ENCODE data around the gene CDKN2B-AS1.

CDKN2B-AS1 gene

DNA sequence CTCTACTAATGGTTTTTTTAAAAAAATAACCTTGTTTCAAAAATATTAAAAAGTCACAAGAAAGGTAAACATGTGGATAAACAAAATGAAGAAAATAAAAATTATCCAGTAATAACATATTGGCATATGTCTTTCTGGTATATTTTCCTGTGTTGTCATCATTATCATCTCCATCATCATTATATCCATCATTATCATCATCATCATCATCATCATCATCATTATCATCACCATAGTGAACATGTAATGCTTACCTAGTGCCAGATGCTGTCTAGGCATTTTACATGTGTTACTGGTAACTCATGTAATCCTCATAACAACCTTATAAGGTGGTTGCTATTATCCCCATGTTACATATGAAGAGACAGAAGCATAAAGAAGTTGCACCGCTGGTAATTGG is 126.0 kb downstream of the CDKN2B-AS1 start:
- no peak for FAIRE-seq

DNA sequence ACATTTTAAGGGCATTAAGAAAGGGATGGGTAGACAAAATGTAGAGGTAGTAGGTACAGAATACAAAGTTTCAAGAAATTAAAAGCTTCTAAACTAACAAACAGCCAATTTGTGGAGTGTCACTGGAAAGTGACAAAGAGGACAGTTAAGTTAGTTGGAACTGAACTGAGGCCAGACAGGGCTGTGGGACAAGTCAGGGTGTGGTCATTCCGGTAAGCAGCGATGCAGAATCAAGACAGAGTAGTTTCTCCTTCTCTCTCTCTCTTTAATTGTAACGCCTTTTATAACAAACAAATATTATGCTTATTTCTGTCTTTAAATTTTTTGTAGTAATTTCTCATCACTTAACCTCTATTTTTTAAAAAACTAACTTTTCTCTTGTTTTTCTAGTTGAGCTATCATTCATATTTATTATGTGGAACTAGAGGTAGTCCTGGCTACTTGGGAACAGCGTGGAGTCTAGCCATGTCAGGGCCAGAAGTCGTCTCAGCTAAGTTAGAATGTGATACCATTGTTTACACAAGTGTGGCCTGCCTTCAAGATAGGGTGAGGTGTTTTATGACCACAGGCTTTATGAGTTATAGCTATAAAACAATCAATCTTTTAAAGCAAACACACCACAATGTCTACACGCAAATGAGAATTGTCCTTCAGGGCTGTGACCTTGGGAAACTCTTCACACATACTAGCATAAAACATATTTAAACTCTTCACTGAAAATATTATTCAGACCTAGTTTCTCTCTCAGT is 129.8 kb downstream of the CDKN2B-AS1 start:
- no peak for FAIRE-seq

DNA sequence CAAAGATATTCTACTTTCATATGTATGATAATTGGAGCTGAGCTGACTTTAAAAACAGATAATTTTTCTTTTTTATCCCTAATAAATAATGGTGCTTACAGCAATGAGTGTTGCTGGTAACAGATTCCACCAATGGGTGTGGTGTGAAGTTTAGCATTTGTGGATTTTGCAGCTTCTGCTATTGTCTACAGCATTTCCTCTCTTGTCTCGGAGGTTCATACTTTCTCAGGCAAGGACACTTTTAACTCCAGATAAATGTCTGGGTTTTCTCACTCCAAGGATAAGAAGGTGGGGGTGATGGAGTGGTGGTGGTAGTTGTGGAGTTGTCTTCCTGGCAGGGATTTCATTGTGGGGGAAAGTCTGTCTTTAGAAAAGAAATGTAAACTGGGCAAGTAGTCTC is 134.5 kb downstream of the CDKN2B-AS1 start:
- no peak for FAIRE-seq

GRCh38 chr9:22129633-22130032 is 135.0 kb downstream of the CDKN2B-AS1 start:
- FAIRE-seq: no peak

- FAIRE-seq: no peak
Observed at GRCh38 chr9:22131817-22132216, 137.2 kb downstream of the CDKN2B-AS1 start.

GRCh38 chr9:22134390-22134789 is 139.8 kb downstream of the CDKN2B-AS1 start:
- no peak for FAIRE-seq

GRCh38 chr9:22136461-22137096 is 142.0 kb downstream of the CDKN2B-AS1 start:
- no peak for FAIRE-seq

- no peak for FAIRE-seq
Observed at GRCh38 chr9:22138956-22139660, 144.5 kb downstream of the CDKN2B-AS1 start.

DNA sequence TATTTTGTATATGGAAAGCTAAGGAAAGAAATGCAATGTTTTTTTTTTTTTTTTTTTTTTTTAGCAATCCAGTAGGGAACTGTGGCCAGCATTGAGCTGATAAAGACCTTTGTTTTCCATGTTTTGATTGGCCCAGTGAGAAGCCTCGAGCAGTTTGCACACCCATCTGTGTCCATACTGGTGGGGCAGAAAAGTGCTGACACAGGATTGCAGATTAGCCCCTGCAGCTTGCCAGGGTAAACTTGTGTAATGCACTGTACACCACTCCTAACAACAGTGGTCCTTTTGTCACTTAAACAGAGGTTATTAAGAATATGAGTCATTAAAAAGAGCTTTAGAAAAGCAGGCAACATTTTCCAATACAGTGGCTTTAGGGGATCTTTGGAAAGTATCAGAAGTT is 147.3 kb downstream of the CDKN2B-AS1 start:
- no peak for FAIRE-seq

- FAIRE-seq: no peak
Observed at GRCh38 chr9:22142671-22143070, 148.1 kb downstream of the CDKN2B-AS1 start.

DNA sequence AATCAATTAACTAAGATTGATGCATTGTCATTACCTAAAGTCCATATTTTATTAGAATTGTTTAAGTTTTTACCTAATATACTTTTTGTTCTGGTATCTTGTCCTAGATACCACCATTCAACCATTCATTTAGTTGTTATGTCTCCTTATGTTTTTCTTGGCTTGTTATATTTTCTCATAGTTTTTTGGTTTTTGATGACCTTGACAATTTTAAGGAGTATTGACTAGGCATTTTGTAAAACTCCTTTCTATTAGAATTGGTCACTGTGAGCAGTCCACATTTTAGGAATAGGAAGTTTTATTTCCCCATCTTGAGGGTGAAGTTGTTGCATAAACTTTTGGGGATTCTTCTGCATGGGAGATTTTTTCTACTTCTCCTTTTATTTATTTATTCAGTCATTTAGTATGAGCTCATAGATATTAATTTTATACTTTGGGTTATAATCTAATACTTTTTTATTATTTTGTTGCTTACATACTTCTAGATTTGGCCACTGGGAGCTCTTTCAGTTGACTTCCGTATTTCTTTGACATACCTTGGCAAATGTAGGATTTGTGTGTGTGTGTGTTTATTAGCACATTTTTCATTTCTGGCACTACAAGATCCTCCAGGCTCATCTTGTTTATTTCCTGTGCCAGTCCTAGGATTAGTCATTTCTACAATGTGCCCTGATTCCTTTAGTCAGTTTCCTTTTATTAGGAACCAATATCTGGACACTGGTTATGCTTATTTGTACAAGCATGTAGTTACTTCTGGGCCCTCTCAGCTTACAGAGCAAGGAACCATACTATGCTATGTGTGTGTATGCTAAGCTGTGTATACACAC is 149.4 kb downstream of the CDKN2B-AS1 start:
- FAIRE-seq: peak; percentile 52

- FAIRE-seq: no peak
Observed at GRCh38 chr9:22146604-22147003, 152.0 kb downstream of the CDKN2B-AS1 start.

GRCh38 chr9:22147813-22148527 is 153.4 kb downstream of the CDKN2B-AS1 start:
- FAIRE-seq: no peak

DNA sequence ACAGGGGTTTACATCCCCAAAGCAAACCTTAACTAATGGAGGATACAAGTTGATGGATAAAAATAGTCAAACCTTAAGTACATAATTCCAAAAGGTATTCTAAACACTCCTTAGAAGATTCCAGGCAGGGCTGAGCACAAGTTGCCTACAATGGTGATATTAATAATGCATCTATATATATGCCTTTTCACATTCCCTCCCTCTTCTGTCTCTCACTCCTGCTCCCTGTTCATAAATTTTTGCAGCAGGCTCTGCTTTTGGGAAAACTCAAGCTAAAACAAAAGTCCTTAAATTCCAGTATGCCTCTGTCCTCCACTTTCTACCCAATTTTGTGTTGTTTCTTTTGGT is 153.9 kb downstream of the CDKN2B-AS1 start:
- no peak for FAIRE-seq

GRCh38 chr9:22148876-22149637 is 154.5 kb downstream of the CDKN2B-AS1 start:
- FAIRE-seq: no peak

GRCh38 chr9:22154064-22154463 is 159.5 kb downstream of the CDKN2B-AS1 start:
- FAIRE-seq: no peak

- FAIRE-seq: no peak
Observed at GRCh38 chr9:22156586-22156985, 162.0 kb downstream of the CDKN2B-AS1 start.

DNA sequence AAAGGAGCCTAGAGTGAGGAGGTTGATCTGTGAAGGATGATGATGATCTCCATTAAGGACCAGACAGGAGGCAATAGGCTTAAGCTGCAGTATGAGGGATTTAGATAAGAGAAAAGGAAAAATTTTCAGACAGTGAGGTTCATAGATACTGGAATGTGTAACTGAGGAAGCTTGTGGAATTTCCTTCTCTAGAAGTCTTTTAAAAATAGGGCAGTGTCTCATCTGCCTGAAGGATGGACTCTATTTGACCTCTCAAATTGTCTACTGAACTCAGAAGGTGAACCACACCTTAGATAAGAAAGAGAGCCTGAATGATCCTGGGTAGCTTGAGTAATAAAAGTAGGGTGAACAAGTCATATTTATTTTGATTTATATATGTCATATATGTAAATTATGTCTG is 162.7 kb downstream of the CDKN2B-AS1 start:
- FAIRE-seq: no peak

- FAIRE-seq: no peak
Observed at GRCh38 chr9:22157828-22158227, 163.2 kb downstream of the CDKN2B-AS1 start.

DNA sequence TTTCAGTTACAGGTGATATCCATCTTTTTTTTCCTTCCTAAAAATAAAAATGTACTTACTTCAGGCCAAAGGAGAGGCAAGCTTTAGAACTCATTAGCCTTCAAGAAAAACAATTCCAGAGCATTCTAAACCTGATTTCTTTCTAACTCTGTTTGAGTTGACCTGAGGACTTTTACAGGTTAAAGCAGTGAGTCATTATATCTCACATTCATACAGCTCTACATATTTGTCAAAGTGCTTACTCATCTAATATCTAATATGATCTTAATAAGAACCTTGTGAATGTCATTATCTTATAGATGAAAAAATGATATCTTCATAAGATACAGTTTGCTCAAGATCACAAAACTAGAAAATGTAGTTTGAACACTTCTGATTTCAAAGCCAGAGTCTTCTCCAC is 163.7 kb downstream of the CDKN2B-AS1 start:
- no peak for FAIRE-seq

DNA sequence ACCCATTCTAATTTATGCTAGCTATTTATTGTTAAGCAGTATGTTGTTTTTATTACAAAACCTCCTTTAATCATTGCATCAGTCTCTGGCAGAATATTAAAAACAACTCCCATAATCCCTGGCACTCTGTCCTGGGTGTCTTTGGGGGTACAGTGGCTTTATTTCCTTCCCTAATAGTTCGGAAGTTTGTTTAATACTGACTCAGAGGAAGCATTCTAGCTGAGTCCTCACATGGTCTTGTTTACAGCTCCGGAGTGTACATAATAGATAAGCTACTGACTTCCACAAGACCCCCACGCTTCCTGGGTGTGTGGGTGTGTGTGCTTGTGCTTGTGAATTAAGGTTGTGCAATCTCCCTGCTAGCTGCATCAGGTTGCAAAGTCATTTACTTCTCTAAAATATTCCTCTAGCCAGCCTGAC is 164.3 kb downstream of the CDKN2B-AS1 start:
- FAIRE-seq: no peak

DNA sequence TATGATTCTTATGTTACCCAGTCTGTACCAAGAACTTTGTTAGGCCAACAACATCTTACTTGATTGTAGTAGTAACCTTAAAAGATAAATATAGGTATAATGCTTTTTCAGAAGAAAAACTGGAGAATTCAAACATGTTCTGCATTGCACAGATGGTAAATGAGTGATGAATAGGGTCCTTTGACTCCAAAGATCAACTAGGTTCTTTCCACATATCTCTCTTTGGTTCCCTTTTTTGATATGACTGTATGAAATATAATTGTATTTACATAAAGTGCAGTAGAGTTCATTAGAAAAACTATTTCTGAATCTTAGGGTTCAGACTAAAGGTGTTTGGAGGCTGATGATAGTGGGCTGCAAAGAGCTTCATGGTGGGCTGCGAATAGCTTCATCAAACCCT is 165.0 kb downstream of the CDKN2B-AS1 start:
- no peak for FAIRE-seq
